Panc1 (cell line): ENCODE measurements around the gene APOL4.

ENCODE experiments used
- POLR2AphosphoS5 ChIP-seq: IDR thresholded peaks from 2 replicates; pipeline ENCODE4 v1.6.1; 2012; ENCODE audit warnings: mild to moderate bottlenecking, low read depth, low read length, moderate library complexity
- TF ChIP-seq, protein P1 (sequence below): fragments of 450-650 bp; IDR thresholded peaks from 2 replicates; pipeline ENCODE4 v1.5.1; 2017; ENCODE audit warnings: mild to moderate bottlenecking
- TF ChIP-seq, protein P2 (sequence below), 2 experiments: IDR thresholded peaks; 2 replicates each; pipeline ENCODE4 v1.6.1; 2011 to 2012; ENCODE audit warnings: low read depth in 2 of 2, control low read depth in 1 of 2, low read length in 1 of 2, mild to moderate bottlenecking in 1 of 2, moderate library complexity in 1 of 2; ENCODE audit not compliant: insufficient read depth in 1 of 2

DNA sequence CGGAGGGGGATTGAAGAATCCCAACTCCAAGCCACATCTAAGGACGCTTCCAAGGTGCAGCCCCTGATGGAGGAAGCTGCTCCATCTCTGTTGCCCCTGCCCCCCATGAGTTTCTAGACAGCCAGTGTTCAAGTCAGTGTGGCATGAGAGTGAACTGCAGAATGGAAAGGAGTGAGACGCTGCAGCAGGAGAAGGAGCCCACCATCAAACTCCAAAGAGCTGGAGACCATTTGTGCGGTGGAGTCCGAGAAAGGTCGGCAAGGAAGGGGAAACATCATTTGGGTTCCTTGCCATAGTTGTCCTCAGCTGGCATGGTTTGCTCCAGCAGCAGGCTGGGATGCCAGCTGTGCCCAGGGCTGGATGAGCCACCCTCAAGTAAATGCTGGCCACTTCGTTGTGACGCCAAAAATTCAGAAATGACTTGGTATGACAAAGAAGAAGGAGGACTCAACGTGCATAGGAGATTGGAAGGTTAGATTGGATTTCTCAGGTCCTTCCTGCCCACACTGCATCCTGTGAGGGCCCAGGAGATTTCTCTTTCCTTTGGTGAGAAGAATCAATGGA is 21.4 kb upstream of the APOL4 start:
- TF ChIP-seq, protein P1, sequence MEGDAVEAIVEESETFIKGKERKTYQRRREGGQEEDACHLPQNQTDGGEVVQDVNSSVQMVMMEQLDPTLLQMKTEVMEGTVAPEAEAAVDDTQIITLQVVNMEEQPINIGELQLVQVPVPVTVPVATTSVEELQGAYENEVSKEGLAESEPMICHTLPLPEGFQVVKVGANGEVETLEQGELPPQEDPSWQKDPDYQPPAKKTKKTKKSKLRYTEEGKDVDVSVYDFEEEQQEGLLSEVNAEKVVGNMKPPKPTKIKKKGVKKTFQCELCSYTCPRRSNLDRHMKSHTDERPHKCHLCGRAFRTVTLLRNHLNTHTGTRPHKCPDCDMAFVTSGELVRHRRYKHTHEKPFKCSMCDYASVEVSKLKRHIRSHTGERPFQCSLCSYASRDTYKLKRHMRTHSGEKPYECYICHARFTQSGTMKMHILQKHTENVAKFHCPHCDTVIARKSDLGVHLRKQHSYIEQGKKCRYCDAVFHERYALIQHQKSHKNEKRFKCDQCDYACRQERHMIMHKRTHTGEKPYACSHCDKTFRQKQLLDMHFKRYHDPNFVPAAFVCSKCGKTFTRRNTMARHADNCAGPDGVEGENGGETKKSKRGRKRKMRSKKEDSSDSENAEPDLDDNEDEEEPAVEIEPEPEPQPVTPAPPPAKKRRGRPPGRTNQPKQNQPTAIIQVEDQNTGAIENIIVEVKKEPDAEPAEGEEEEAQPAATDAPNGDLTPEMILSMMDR = no peak
- TF ChIP-seq, protein P2, sequence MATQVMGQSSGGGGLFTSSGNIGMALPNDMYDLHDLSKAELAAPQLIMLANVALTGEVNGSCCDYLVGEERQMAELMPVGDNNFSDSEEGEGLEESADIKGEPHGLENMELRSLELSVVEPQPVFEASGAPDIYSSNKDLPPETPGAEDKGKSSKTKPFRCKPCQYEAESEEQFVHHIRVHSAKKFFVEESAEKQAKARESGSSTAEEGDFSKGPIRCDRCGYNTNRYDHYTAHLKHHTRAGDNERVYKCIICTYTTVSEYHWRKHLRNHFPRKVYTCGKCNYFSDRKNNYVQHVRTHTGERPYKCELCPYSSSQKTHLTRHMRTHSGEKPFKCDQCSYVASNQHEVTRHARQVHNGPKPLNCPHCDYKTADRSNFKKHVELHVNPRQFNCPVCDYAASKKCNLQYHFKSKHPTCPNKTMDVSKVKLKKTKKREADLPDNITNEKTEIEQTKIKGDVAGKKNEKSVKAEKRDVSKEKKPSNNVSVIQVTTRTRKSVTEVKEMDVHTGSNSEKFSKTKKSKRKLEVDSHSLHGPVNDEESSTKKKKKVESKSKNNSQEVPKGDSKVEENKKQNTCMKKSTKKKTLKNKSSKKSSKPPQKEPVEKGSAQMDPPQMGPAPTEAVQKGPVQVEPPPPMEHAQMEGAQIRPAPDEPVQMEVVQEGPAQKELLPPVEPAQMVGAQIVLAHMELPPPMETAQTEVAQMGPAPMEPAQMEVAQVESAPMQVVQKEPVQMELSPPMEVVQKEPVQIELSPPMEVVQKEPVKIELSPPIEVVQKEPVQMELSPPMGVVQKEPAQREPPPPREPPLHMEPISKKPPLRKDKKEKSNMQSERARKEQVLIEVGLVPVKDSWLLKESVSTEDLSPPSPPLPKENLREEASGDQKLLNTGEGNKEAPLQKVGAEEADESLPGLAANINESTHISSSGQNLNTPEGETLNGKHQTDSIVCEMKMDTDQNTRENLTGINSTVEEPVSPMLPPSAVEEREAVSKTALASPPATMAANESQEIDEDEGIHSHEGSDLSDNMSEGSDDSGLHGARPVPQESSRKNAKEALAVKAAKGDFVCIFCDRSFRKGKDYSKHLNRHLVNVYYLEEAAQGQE (IDR thresholded peaks at IDR 0.05; ENCODE audit: insufficient read depth in 1 of 2, low read depth in 2 of 2, low read length in 1 of 2) = no peak
- TF ChIP-seq POLR2AphosphoS5 = no peak
